ENCODE results near the gene ACTN4. TPM values are rescaled to one million over a fixed set of nuclear protein-coding genes. Genes with fewer than 3 reads are reported as not detected.

Gene ACTN4
- total RNA-seq, 1 experiment from 2014 or later = 1,462 TPM

- H3K9me3 Mint-ChIP-seq (ENCODE audit: low read depth, unreplicated experiment) = no peaks in the 10 kb centered on the region
- no TSS peak for BruUV-seq (replicated peaks)
- TF ChIP-seq CTCF (IDR thresholded peaks at IDR 0.05; ENCODE audit: unreplicated experiment) = no peak
- CTCF ChIA-PET = interaction anchor here (1.4 kb wide), 1 partner anchor 29 kb away, joined by 5 read pairs; no protein-coding TSS in a partner anchor
- H3K27me3 Mint-ChIP-seq (ENCODE audit: unreplicated experiment) = no peaks in the 10 kb centered on the region
- peak overlapping the region; percentile 99 for H3K4me3 Mint-ChIP-seq (ENCODE audit: low read depth, unreplicated experiment)
- intact Hi-C loops (cut with micrococcal nuclease; ENCODE audit: unreplicated experiment) = no loop called here
- H3K27ac Mint-ChIP-seq (ENCODE audit: unreplicated experiment) = peak overlapping the region; percentile 100
- DNase-seq = no peak
- peaks cover 98% of the 10 kb centered on the region for H3K36me3 Mint-ChIP-seq (ENCODE audit: insufficient read depth, unreplicated experiment)
- peaks cover 97% of the 10 kb centered on the region for H3K4me1 Mint-ChIP-seq (ENCODE audit: low read depth, unreplicated experiment)
Observed at GRCh38 chr19:38663957-38664502, 16.6 kb downstream of the ACTN4 start.

GRCh38 chr19:38664503-38665211 is 17.2 kb downstream of the ACTN4 start:
- Mint-ChIP-seq H3K4me1 (ENCODE audit: low read depth, unreplicated experiment) (peaks cover 100% of the 10 kb centered on the region), H3K4me3 (ENCODE audit: low read depth, unreplicated experiment) (peak overlapping the region; percentile 99), H3K27ac (ENCODE audit: unreplicated experiment) (peak overlapping the region; percentile 100), H3K9me3 (ENCODE audit: low read depth, unreplicated experiment) (no peaks in the 10 kb centered on the region), H3K36me3 (ENCODE audit: insufficient read depth, unreplicated experiment) (peaks cover 98% of the 10 kb centered on the region), H3K27me3 (ENCODE audit: unreplicated experiment) (no peaks in the 10 kb centered on the region)
- CTCF ChIA-PET = interaction anchor here (1.4 kb wide), 1 partner anchor 29 kb away, joined by 5 read pairs; no protein-coding TSS in a partner anchor
- DNase-seq = no peak
- intact Hi-C loops (cut with micrococcal nuclease; ENCODE audit: unreplicated experiment) = no loop called here
- TF ChIP-seq CTCF (IDR thresholded peaks at IDR 0.05; ENCODE audit: unreplicated experiment) = no peak
- BruUV-seq (replicated peaks) = no TSS peak

- Mint-ChIP-seq H3K4me3 (ENCODE audit: low read depth, unreplicated experiment) (peak overlapping the region; percentile 99), H3K27me3 (ENCODE audit: unreplicated experiment) (no peaks in the 10 kb centered on the region), H3K36me3 (ENCODE audit: insufficient read depth, unreplicated experiment) (peaks cover 98% of the 10 kb centered on the region), H3K9me3 (ENCODE audit: low read depth, unreplicated experiment) (no peaks in the 10 kb centered on the region), H3K4me1 (ENCODE audit: low read depth, unreplicated experiment) (peaks cover 100% of the 10 kb centered on the region), H3K27ac (ENCODE audit: unreplicated experiment) (peak overlapping the region; percentile 100)
- intact Hi-C loops (cut with micrococcal nuclease; ENCODE audit: unreplicated experiment) = no loop called here
- CTCF ChIA-PET = interaction anchor here (0.9 to 1.4 kb wide), 2 partner anchors 12 to 28 kb away, joined by 3 to 5 read pairs; no protein-coding TSS in a partner anchor
- TF ChIP-seq CTCF (IDR thresholded peaks at IDR 0.05; ENCODE audit: unreplicated experiment) = no peak
- no peak for DNase-seq
- BruUV-seq (replicated peaks) = TSS peak; percentile 70
Observed at GRCh38 chr19:38665219-38665931, 17.9 kb downstream of the ACTN4 start.

- no peaks in the 10 kb centered on the region for H3K9me3 Mint-ChIP-seq (ENCODE audit: low read depth, unreplicated experiment)
- H3K27me3 Mint-ChIP-seq (ENCODE audit: unreplicated experiment) = no peaks in the 10 kb centered on the region
- peak overlapping the region; percentile 29 for H3K4me3 Mint-ChIP-seq (ENCODE audit: low read depth, unreplicated experiment)
- DNase-seq = peak; percentile 84
- peak overlapping the region; percentile 100 for H3K27ac Mint-ChIP-seq (ENCODE audit: unreplicated experiment)
- TF ChIP-seq CTCF (IDR thresholded peaks at IDR 0.05; ENCODE audit: unreplicated experiment) = no peak
- CTCF ChIA-PET = interaction anchor here (0.9 to 2.6 kb wide), 6 partner anchors 7 to 30 kb away, joined by 3 to 10 read pairs (median 4); no protein-coding TSS in a partner anchor
- H3K36me3 Mint-ChIP-seq (ENCODE audit: insufficient read depth, unreplicated experiment) = peaks cover 98% of the 10 kb centered on the region
- no TSS peak for BruUV-seq (replicated peaks)
- intact Hi-C loops (cut with micrococcal nuclease; ENCODE audit: unreplicated experiment) = loop anchor here (2.0 kb wide), 2 partner anchors 17 to 27 kb away; no protein-coding TSS in a partner anchor
- H3K4me1 Mint-ChIP-seq (ENCODE audit: low read depth, unreplicated experiment) = peaks cover 100% of the 10 kb centered on the region
Observed at GRCh38 chr19:38665950-38666662, 18.7 kb downstream of the ACTN4 start.

All from Calu3 (cell line).